NK-92 (cell line): ENCODE measurements around the gene ZNF407.

Experiments used
- DNase-seq: peaks from one replicate; lab custom pipeline; 2025; ENCODE audit not compliant: unreplicated experiment; lab: John Stamatoyannopoulos, UW

The ZNF407 gene

DNA sequence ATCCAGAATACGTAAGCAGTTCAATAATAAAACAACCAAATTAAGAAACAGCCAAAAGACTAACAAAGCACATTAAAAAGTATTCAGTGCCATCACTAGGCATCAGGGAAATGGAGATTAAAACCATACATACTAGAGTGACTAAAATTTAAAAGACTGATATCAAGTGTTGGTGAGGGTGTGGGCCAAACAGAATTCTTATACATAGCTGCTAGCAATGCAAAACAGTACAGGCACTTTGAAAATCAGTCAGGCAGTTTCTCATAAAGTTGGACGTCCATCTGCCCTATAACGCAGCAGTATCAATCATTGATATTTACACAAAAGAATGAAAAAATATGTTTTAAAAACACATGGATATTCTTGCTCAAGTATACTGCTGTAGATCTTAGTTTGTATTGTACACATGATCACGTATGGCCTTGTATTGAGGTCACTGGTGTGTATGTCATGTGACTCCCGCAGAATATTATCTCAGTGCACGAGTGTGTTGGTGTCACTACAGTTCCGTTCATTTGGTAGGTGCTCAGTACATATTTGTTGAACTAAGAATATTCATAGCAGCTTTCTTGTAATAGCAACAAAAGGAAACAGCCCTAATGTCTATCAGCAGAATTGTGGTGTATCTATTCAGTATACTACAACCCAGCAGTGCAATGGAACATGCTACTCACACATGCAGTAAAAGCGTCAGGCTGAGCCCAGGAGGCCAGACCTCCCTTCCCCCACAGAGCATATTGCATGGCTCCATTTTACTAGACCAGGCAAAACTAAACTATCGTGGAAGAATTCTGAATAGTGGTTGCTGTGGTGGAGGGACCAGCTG lies 28.6 kb downstream of the ZNF407 start:
- no peak for DNase-seq

DNA sequence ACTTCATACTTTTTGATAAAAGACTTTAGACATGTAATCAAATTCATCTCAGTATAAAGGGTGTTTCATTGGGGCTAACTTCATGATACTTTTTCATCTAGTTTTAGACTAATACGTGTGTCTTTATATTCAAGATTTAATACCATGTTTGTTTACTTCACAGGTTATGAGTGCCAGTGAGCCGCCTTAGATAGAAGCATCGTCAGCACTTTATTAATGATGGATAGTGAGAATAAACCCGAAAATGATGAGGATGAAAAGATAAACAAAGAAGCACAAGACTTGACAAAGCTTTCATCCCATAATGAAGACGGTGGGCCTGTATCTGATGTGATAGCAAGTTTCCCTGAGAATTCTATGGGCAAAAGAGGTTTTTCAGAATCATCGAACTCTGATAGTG lies 33.1 kb downstream of the ZNF407 start:
- DNase-seq, result no peak

DNA sequence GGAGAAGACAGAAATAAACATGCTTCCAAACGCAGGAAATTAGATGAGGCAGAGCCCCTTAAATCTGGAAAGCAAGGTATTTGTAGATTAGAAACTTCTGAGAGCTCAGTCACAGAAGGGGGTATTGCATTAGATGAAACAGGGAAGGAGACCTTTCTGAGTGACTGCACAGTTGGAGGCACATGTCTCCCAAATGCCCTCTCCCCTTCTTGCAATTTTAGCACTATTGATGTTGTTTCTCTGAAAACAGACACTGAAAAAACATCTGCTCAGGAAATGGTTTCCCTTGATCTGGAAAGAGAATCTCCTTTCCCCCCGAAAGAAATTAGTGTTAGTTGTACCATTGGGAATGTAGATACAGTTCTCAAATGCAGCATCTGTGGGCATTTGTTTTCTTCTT lies 33.5 kb downstream of the ZNF407 start:
- no peak for DNase-seq

DNA sequence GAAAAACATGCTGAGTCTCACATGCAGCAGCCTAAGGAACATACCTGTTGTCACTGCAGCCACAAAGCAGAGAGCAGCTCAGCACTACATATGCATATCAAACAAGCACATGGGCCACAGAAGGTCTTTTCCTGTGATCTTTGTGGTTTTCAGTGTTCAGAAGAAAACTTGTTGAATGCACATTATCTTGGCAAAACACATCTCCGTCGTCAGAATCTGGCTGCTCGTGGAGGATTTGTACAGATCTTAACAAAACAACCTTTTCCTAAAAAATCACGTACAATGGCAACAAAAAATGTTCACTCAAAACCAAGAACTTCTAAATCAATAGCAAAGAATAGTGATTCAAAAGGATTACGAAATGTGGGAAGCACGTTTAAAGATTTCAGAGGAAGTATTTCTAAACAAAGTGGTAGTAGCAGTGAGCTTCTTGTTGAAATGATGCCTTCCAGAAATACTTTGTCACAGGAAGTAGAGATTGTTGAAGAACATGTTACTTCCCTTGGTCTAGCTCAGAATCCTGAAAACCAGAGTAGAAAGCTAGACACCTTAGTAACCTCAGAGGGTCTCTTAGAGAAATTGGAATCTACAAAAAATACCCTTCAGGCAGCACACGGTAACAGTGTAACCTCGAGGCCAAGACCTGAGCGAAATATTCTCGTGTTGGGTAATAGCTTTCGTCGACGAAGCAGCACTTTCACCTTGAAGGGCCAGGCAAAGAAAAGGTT lies 34.1 kb downstream of the ZNF407 start:
- no peak for DNase-seq

DNA sequence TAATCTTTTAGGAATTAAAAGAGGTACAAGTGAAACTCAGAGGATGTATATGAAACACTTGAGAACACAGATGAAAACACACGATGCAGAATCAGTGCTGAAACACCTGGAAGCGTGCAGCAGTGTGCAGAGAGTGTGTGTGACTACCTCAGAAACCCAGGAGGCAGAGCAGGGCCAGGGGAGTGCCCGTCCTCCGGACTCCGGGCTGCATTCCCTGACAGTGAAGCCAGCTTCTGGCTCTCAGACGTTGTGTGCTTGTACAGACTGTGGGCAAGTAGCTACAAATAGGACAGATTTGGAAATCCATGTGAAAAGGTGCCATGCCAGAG lies 34.6 kb downstream of the ZNF407 start:
- no peak for DNase-seq

DNA sequence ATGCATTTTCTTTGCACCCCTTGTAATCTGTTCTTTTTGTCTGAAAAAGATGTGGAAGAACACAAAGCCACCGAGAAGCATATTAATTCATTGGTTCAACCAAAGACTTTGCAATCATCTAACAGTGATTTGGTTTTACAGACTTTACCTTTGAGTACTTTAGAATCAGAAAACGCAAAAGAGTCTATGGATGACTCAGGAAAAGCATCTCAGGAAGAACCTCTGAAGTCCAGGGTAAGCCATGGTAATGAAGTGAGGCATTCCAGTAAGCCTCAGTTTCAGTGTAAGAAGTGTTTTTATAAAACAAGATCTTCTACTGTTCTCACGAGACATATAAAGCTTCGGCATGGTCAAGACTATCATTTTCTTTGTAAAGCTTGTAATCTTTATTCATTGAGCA lies 35.2 kb downstream of the ZNF407 start:
- no peak for DNase-seq

DNA sequence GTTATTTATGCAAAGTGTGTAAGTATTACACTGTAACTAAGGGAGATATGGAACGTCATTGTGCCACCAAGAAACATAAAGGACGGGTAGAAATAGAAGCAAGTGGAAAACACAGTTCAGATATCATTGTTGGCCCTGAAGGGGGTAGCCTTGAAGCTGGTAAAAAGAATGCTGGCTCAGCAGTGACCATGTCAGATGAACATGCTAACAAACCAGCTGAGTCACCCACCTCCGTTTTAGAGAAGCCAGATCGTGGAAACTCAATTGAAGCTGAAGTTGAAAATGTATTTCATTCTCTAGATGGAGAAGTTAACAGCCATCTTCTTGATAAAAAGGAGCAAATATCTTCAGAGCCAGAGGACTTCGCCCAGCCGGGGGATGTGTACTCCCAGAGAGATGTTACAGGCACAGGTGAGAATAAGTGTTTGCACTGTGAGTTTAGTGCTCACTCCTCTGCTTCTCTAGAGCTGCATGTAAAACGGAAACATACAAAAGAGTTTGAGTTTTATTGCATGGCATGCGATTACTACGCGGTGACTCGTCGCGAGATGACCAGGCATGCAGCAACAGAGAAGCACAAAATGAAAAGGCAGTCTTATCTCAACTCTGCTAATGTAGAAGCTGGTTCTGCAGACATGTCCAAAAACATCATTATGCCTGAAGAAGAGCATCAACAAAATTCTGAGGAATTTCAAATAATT lies 36.1 kb downstream of the ZNF407 start:
- no peak for DNase-seq

DNA sequence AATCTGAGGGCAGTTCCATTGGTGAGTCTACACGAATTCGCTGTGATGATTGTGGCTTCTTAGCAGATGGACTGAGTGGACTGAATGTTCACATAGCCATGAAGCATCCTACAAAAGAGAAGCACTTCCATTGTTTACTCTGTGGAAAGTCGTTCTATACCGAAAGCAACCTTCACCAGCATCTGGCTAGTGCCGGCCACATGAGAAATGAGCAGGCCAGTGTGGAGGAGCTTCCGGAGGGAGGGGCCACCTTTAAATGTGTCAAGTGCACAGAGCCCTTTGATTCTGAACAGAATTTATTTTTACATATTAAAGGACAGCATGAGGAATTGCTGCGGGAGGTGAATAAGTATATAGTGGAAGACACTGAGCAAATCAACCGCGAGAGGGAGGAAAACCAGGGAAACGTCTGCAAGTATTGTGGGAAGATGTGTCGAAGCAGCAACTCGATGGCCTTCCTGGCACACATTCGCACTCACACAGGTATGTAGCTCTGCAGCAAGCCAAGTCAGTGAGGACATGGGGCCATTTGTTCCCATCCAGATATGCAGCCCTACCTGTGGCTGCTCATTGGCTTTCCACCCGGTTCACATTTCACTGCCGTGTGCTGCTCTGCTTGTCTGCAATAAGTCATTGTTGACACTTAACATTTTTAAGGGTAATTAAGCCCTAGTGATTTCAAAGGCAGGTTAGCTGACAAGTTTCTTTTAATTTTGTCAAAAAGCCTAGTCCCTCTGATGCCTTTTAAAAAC lies 37.7 kb downstream of the ZNF407 start:
- DNase-seq, result no peak

DNA sequence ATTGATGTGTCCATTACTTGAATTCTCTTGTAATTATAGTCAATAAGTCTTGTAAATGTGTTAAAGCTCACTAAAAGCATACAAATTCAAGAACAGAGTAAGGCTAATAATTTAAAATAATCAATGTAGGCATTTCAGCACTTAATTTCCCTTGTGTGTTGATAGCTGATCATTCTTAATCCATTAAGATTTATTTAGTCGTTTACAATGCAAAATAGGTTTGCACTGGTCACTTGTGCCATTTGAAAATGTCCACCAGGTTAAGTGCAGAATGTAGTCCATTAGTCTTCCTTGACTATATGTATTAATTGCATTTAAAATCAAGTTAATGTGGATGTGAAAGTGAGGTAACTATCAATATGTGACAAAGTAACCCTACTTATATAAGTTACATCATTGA lies 39.4 kb downstream of the ZNF407 start:
- no peak for DNase-seq

DNA sequence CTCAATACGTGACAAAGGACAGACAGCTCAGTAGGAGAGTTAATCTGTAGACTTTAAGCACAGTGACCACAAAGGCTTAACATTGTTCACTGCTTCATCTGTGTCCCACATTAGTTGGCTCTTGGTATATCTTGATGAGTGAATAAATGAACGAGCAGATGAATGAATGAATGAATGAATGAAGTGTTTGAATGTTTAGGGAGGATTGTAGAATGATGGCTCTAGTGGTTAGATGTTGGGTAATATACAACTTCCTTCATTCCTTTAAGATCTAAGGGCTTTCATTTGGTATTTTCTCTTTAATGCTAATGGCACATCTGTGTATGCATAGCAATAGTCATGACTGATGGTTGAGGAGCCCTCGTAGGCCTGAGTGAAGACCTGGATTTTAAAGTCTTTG lies 40.5 kb downstream of the ZNF407 start:
- no peak for DNase-seq

DNA sequence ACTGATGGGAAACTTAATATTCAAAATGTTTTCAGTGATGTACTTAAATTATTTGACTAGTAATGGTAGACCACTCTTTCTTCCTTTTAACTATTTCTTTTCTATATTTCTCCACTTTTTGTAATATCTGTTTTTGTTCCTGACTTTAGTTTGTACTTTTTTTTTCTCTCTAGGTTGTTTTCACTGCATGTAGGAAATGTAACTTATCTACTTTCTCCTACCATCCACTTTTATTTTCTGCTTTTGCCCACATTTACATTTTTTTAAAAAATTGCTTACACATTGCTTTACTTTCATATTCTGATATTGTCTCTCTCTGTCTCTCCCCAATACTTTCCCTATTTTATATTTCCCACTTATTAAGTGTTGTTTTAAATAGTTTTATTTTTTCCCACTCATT lies 47.0 kb downstream of the ZNF407 start:
- no peak for DNase-seq

DNA sequence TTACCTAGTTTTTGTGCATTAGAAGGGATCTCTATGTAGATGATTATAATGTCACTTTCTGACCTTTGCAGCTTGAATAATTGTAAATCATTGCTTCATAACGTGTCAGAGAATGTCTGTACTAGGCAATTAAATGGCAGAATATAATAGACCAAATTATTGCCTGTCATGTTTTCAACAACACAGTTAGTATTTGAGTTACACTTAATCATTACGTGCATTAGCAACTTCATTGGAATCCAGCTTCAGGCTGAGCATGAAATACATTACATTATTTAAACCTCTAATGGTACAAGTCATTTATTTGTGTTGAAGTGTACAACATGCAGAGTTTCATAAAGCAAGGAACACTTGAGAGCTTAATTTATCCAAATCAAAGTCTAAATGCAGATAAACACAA lies 48.0 kb downstream of the ZNF407 start:
- no peak for DNase-seq

DNA sequence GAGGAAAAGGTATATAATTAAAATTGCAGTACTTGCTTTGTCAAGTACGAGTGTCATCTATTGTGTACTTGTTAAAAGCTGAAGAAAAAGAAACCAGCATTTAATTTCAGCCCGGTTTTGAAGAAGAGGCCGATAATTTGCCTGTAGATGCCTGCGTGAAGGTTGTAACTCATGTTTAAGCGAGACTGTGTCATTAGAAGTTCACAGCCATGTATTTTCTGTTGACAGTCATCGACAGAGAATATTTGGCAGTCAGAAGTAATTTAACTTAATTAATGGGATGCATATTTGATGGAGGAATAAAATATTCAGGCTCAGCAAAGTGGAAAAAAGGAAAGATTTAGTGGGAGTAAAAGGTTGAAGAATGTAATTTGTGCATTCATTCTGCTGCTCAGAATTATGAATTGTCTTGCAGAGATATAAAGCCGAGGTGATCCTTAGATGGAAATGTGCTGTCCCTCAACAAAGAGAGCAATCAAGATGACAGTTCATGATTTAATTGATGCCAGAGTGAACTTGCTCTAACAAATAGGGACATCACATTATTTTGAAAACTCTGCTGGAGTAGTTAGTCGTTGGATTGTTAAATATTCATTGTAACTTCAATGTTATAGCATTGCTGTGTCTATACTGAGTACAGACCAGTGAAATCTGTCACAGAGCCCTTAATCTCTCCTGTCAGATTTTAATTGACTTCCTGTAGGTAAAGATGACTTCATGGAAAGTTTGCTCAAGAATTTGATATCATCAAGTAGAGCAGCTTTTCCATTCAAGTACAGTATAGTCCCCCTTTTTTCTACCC lies 53.9 kb downstream of the ZNF407 start:
- DNase-seq, result no peak

DNA sequence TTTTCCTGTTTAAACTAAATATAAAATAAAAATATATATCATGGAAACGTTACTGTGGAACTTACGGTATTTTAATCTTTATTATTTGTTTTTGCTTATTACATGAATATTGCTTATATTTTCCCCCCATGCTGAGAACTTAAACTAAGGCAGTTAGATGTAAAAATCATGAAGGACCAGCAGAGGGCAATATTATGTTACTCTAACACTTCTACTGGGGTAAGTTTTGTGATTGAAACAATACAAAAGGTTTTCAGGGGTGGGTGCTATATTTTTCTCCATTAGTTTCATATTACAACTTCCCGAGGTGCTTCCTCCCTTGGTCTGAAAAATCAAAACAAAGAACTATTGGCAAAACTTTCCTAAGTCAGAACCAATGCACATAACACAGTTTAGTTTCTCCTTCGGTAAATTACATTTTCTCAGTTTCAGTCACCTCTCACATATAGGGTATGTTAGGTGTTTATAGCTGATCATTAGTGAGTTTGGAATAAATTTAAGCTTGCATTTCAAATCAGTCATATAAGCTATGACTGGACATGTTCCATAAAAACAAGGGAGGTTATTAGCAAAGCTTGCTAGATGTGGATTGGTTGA lies 54.8 kb downstream of the ZNF407 start:
- DNase-seq, result no peak

DNA sequence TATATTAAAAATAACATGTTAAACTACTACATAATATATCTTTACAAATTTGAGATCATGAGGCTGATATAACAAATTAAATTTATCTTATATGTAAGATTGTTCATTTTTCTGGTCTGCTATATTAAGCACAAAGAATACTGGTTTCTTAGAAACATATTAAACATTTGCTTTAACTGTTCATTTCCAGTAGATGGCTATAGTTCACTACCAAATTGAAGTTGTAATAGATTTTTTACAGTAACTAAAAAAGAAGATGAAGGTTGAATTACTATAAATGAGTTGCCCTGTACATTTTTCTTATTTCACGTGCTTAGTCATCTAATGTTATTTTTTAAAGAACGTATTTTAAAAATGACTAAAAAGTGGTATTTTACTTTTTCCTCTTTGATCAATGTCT lies 57.0 kb downstream of the ZNF407 start:
- no peak for DNase-seq

DNA sequence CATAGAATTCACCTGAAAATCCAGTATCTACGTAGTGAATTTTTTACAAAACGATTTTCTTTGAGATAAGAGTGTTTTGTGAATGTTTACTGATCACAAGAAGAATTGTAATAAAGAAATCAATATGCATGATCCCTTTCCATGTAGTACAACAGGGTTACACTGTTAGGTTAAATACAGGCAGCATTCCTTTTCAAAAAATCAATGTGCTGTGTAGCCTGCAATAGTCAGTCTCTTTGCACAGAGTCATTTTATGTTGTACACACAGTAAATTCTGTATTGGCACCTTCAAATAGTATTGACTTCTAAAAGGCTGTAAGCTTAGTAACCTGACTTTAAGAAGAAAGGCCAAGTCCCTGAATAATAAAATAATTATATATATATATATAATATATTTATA lies 63.3 kb downstream of the ZNF407 start:
- no peak for DNase-seq

DNA sequence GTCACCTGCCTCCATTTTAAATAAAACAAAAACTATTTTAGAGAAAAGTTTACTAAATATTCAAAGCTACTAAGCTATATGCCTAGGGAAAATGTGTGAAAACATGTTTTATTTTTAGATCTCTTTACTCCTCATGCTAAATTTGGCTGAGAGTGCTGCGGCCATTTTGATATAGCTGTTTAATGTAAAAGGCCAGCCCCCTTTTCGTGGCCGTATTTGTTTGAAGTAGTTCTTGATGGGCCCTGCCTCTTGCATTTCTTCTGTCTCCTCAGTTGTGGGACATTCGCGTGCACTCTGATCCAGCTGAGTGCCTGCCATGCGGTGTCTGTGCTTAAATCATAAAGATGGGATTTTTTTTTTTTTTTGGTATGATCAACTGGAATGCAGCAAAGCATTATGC lies 64.0 kb downstream of the ZNF407 start:
- no peak for DNase-seq

DNA sequence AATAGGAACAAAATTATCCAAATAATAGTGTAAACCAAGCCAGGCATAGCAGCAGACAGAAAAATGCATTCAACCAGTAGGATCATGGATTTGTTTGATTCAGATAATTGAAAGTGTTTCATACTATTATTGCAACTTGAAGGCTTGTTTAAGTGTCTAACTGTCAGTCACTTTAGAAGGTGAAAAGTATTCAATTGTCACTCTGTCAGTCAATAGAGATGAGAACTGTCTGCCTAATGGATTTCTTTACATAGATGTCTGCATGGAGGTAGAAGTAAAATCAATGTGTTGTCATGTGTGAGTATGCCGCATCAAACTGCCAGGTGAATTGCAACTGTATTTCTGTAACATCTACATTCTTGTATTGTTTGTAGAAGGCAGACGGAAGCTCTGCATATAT lies 65.0 kb downstream of the ZNF407 start:
- DNase-seq, result no peak

DNA sequence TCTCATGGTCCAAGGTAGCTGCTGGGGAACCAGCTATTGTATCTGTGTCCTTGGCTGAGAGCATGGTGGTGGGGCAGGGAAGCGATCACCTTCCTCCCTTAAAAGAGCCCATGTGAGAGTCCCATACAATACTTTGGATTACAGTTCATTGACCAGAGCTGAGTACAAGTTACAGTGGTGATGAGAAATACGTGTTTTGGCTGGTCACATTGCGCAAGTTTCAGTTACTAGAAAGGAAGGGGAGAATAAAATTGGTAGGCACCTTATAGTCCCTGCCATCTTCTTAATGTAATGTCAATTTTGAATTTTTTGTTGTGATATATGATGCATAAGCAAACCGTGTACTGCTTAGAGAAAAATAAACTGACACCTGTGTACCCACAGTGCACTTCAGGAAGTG lies 67.7 kb downstream of the ZNF407 start:
- no peak for DNase-seq

DNA sequence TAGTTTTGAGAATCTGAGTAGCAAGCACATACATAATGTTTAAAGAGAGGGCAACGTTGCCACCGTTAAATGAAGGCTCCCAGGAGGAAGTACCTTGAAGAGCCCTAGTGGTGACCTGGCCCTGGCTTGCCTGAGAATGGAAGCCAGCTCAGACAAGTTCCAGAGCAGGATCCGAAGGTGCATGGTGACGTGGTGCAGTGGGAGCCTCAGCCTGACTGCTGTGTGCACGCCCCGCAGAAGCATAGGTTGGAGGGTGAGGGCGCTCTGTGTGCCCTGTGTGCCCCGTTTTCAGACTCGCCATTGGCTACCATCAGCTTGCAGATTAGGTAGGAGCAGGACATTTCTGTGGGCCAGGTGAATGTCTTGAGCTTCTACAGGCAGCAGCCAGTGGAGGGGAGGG lies 68.2 kb downstream of the ZNF407 start:
- DNase-seq, result no peak
